ENCODE results near the gene VWA5B2. TPM values are rescaled to one million over a fixed set of nuclear protein-coding genes. Genes with fewer than 3 reads are reported as not detected.

The VWA5B2 gene
- total and polyA plus RNA-seq, 2 of the 13 experiments (the other 11 are each of a cell fraction or from before 2014, with no cell fraction given): 0.03 to 0.04 TPM

- TF ChIP-seq AHDC1 (CRISPR knock-in tag; IDR thresholded peaks at IDR 0.05; ENCODE audit: borderline replicate concordance) (no peak), ZNF687 (CRISPR knock-in tag; IDR thresholded peaks at IDR 0.05) (peak; percentile 71), SKI (IDR thresholded peaks at IDR 0.05; ENCODE audit: partially characterized antibody) (no peak), ZBTB44 (CRISPR knock-in tag; IDR thresholded peaks at IDR 0.05) (no peak), PAXIP1 (CRISPR knock-in tag; conservative IDR thresholded peaks at IDR 0.05) (peak; percentile 36; the same call in 1 of the 2 replicates), HNRNPL (IDR thresholded peaks at IDR 0.05; ENCODE audit: low read depth, low read length) (peak; percentile 87), ZZZ3 (CRISPR knock-in tag; IDR thresholded peaks at IDR 0.05; ENCODE audit: borderline replicate concordance) (no peak), HMGXB4 (CRISPR knock-in tag; IDR thresholded peaks at IDR 0.05; ENCODE audit: borderline replicate concordance in 1 of 2, low read depth in 1 of 2) (no peak), GABPB1 (CRISPR knock-in tag; IDR thresholded peaks at IDR 0.05) (no peak), ZNF563 (CRISPR knock-in tag; IDR thresholded peaks at IDR 0.05) (no peak)
Observed at GRCh38 chr3:184291044-184291737, 61.8 kb downstream of the VWA5B2 start (continued).

All from HepG2 (cell line).